H1 (cell line): ENCODE measurements around the gene DDX49. TPM values are rescaled to one million over a fixed set of nuclear protein-coding genes. Genes with fewer than 3 reads are reported as not detected.

Experiments used
- CBX5 ChIP-seq: fragments of 300-800, 300-1000 bp; sonication (generic); IDR thresholded peaks from 2 replicates; pipeline ENCODE4 v1.7.1; 2016; ENCODE audit warnings: antibody characterized with exemption, low read length, low read depth
- CREB1 ChIP-seq: IDR thresholded peaks from 2 replicates; pipeline ENCODE4 v1.6.1; 2012; ENCODE audit warnings: inconsistent platforms
- KDM4A ChIP-seq: IDR thresholded peaks from one replicate; pipeline ENCODE4 v1.7.1; 2012; ENCODE audit warnings: low read depth, mild to moderate bottlenecking, moderate library complexity, low read length, inconsistent platforms; ENCODE audit not compliant: severe bottlenecking
- RXRA ChIP-seq: IDR thresholded peaks from 2 replicates; pipeline ENCODE4 v1.6.1; 2011; ENCODE audit warnings: low read depth, mild to moderate bottlenecking, low read length, moderate library complexity; ENCODE audit not compliant: insufficient read depth
- SIRT6 ChIP-seq: IDR thresholded peaks from one replicate; pipeline ENCODE4 v1.7.1; 2012; ENCODE audit warnings: low read length, inconsistent platforms
- TCF12 ChIP-seq: IDR thresholded peaks from 2 replicates; pipeline ENCODE4 v1.6.1; 2011; ENCODE audit warnings: low read depth, mild to moderate bottlenecking, low read length
- polyA plus RNA-seq, 7 experiments: library from polyadenylated mRNA; depleted of rRNA in 3 of 7; stranded (reverse) in 5 of 7; unstranded in 2 of 7; fragments of >200 nt in 5 of 7; fragments of 200-250 nt in 2 of 7; gene quantifications; 1 replicate in 5 of 7; 2 replicates in 1 of 7; 4 replicates in 1 of 7; pipeline versions ENCODE4 v1.2.1 to v1.2.3, GENCODE V29; 2011 to 2013; ENCODE audit warnings: missing spikeins in 2 of 7, mixed read lengths in 2 of 7
- total RNA-seq: library from RNA; stranded (reverse); fragmentation: NEBNext Ultra II Directional; extraction: Animal tissue kit (Norgen Biotek cat#: 25700); gene quantifications from 2 replicates; pipeline ENCODE4 v1.2.1, GENCODE V29; 2021

Gene DDX49
- total and polyA plus RNA-seq, 2 of the 8 experiments (the other 6 are each of a cell fraction or from before 2014, with no cell fraction given) = 41.3 to 46.5 TPM

DNA sequence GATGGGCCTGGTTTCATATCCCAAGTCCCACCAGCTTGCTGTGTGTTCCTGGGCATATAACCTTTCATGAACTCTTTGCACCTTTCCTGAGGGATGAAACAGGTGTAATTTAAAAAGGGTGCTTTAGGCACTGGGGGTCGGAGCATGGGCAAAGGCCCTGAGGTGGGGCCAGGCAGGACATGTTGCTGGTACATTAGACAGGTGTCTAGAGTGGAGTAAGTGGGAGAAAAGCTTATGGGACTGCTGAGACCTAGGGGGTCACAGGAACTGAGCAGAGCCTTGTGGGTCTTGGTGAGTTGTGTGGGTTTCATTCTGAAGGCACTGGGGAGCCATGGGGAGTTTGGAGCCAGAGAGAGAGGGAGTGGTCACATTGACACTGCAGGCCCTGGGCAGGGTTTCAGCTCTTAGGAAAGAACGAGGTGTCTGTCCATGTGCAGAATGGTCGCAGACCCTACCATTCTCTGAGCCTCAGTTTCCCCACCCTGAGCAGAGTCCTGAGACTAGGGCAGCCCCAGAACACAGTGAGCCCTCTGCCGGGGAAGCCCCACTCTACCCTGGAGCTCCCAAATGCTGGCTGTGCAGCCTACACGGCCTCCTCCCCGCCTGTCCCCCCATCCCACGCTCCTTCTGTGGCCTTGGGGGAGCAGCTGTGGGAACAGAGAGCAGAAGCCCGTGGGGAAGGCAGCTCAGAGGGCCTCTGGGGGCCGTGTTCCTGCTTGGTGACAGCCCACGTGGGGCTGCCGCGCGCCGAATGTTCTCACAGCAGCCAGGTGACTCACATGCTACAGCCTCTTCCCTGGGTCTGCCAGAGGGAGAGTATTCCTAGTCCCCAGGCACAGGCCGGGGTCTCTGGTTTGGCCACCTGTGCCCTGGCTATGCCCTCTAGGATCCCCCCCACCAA, 28.8 kb downstream of the DDX49 start (continued):
- no peak for TF ChIP-seq SIRT6
- no peak for TF ChIP-seq KDM4A
- TF ChIP-seq TCF12 = no peak
- no peak for TF ChIP-seq RXRA
- no peak for TF ChIP-seq CREB1
- no peak for TF ChIP-seq CBX5
